Right cardiac atrium (tissue), 5 donors: ENCODE data around the gene ATP8A1. TPM values are rescaled to one million over a fixed set of nuclear protein-coding genes. Genes with fewer than 3 reads are reported as not detected.

Source experiments
- ATAC-seq, 2 donors: fragments of 200-7000 bp; cut with Tn5 transposase; one replicate each; pipeline versions ENCODE4 v1.8.0 to v1.9.1; 2020; ENCODE audit warnings: moderate library complexity in 2 of 2, mild to moderate bottlenecking in 1 of 2
- DNase-seq, 3 donors: peaks; one replicate each; pipeline ENCODE4 v3.0.0-alpha.2; 2020
- H3K27ac ChIP-seq: one replicate; pipeline ENCODE4 v1.5.1; 2013; ENCODE audit warnings: mild to moderate bottlenecking, low read length, control low read depth, moderate library complexity
- H3K27me3 ChIP-seq: one replicate; pipeline ENCODE4 v1.6.1; 2013; ENCODE audit not compliant: control insufficient read depth, insufficient read depth
- H3K4me1 ChIP-seq: one replicate; pipeline ENCODE4 v1.6.1; 2013; ENCODE audit warnings: low read length; ENCODE audit not compliant: control insufficient read depth, insufficient read depth
- H3K4me3 ChIP-seq: one replicate; pipeline ENCODE4 v1.5.1; 2013; ENCODE audit warnings: low read length, control low read depth
- H3K9me3 ChIP-seq: one replicate; pipeline ENCODE4 v1.6.1; 2013; ENCODE audit warnings: low read length; ENCODE audit not compliant: control insufficient read depth
- WGBS: extraction: QIAGEN DNeasy Blood & Tissue Kit; methylation state at CpG from one replicate; pipeline ENCODE4 v1.1.7; 2013; 5-methylcytosine and 5-hydroxymethylcytosine counted together
- intact Hi-C, 4 donors: fragments of 100-400 bp; cut with DNase I; formaldehyde crosslinking; loops; one replicate each; pipeline versions ENCODE4 v1.11.0 to v1.14.0; 2022 to 2023
- polyA plus RNA-seq: library from polyadenylated mRNA; stranded (reverse); fragments of 200-250 nt; gene quantifications from one replicate; pipeline ENCODE4 v1.2.3, GENCODE V29; 2013
- total RNA-seq, 4 donors: library from RNA; stranded (reverse); fragmentation: NEBNext Ultra II Directional; extraction: Animal tissue kit (Norgen Biotek cat#: 25700); gene quantifications; one replicate each; pipeline ENCODE4 v1.2.1, GENCODE V29; 2021
- donor health status: healthy with polysubstance abuse.
- donor health status: DM: no; HTN: yes; CAD: no.
- donor health status: DM: no; HTN: no; CAD: no.
- donor health status: DM: no; HTN: yes; CAD: no; lungs with severe emphysema.
- donor health status: DM: yes; HTN: yes; CAD: no.

ATP8A1 gene
- total and polyA plus RNA-seq, 5 donors = 9.5 to 28.2 (median 20.7) TPM

- Histone ChIP-seq H3K27ac (no peak overlapping the region), H3K27me3 (no peaks in the 10 kb centered on the region), H3K4me1 (peaks cover 11% of the 10 kb centered on the region), H3K9me3 (no peaks in the 10 kb centered on the region), H3K4me3 (no peak overlapping the region)
- DNase-seq (no peak), ATAC-seq (no peak)
- intact Hi-C loops = loop anchor here in 3 of 4 donors (10.0 kb wide), 2 partner anchors 45 to 55 kb away; no protein-coding TSS in a partner anchor
- WGBS = 82% methylated on average over 4 of the region's 4 CpGs
These were observed 7.0 kb downstream of the ATP8A1 start for GRCh38 chr4:42649870-42650269.

GRCh38 chr4:42646999-42647541 lies 9.8 kb downstream of the ATP8A1 start:
- DNase-seq = no peak

GRCh38 chr4:42646013-42646784 lies 10.7 kb downstream of the ATP8A1 start:
- Histone ChIP-seq H3K9me3 (no peaks in the 10 kb centered on the region), H3K27me3 (no peaks in the 10 kb centered on the region), H3K27ac (no peak overlapping the region), H3K4me1 (peaks cover 2% of the 10 kb centered on the region), H3K4me3 (no peak overlapping the region)
- intact Hi-C loops = no loop called here
- peak; percentile 36 to 64 for ATAC-seq
- DNase-seq = peak in 2 of 3 donors; percentile 38 to 50
- WGBS = 86% methylated on average over 8 of the region's 8 CpGs

More at GRCh38 chr4:42646999-42647541, 9.8 kb downstream of the ATP8A1 start:
- intact Hi-C loops = no loop called here
- peaks cover 2% of the 10 kb centered on the region for H3K4me1 ChIP-seq
- H3K27ac ChIP-seq = no peak overlapping the region
- H3K9me3 ChIP-seq = no peaks in the 10 kb centered on the region
- no peak for ATAC-seq
- 91% methylated on average over 2 of the region's 2 CpGs for WGBS
- no peaks in the 10 kb centered on the region for H3K27me3 ChIP-seq
- no peak overlapping the region for H3K4me3 ChIP-seq

GRCh38 chr4:42644897-42645296 lies 12.0 kb downstream of the ATP8A1 start:
- Histone ChIP-seq H3K27me3 (no peaks in the 10 kb centered on the region), H3K27ac (no peak overlapping the region), H3K4me1 (peaks cover 2% of the 10 kb centered on the region), H3K4me3 (no peak overlapping the region), H3K9me3 (no peaks in the 10 kb centered on the region)
- intact Hi-C loops = no loop called here
- ATAC-seq (no peak), DNase-seq (no peak)

GRCh38 chr4:42643685-42644084 lies 13.2 kb downstream of the ATP8A1 start:
- Histone ChIP-seq H3K9me3 (no peaks in the 10 kb centered on the region), H3K4me3 (no peak overlapping the region), H3K27ac (no peak overlapping the region), H3K4me1 (peaks cover 4% of the 10 kb centered on the region), H3K27me3 (no peaks in the 10 kb centered on the region)
- 81% methylated on average over 5 of the region's 5 CpGs for WGBS
- intact Hi-C loops = no loop called here
- peak; percentile 31 to 60 for ATAC-seq
- DNase-seq = no peak

- H3K9me3 ChIP-seq = no peaks in the 10 kb centered on the region
- intact Hi-C loops = no loop called here
- no peaks in the 10 kb centered on the region for H3K27me3 ChIP-seq
- ATAC-seq (no peak), DNase-seq (no peak)
- H3K27ac ChIP-seq = no peak overlapping the region
- H3K4me1 ChIP-seq = peaks cover 4% of the 10 kb centered on the region
- WGBS = 77% methylated on average over 7 of the region's 7 CpGs
- H3K4me3 ChIP-seq = no peak overlapping the region
These were observed 13.9 kb downstream of the ATP8A1 start for GRCh38 chr4:42642845-42643615.

- peaks cover 4% of the 10 kb centered on the region for H3K4me1 ChIP-seq
- 81% methylated on average over 7 of the region's 7 CpGs for WGBS
- no peak overlapping the region for H3K27ac ChIP-seq
- DNase-seq (no peak), ATAC-seq (no peak)
- intact Hi-C loops = no loop called here
- no peaks in the 10 kb centered on the region for H3K9me3 ChIP-seq
- no peak overlapping the region for H3K4me3 ChIP-seq
- H3K27me3 ChIP-seq = no peaks in the 10 kb centered on the region
These were observed 14.7 kb downstream of the ATP8A1 start for GRCh38 chr4:42642101-42642797.

- intact Hi-C loops = no loop called here
- Histone ChIP-seq H3K9me3 (no peaks in the 10 kb centered on the region), H3K4me3 (no peak overlapping the region), H3K27ac (no peak overlapping the region), H3K4me1 (peaks cover 4% of the 10 kb centered on the region), H3K27me3 (no peaks in the 10 kb centered on the region)
- WGBS = 71% methylated on average over 1 of the region's 1 CpG
- no peak for ATAC-seq
- no peak for DNase-seq
These were observed 15.2 kb downstream of the ATP8A1 start for GRCh38 chr4:42641656-42642055.

GRCh38 chr4:42641161-42641560 lies 15.7 kb downstream of the ATP8A1 start:
- ATAC-seq = no peak
- Histone ChIP-seq H3K4me1 (peaks cover 4% of the 10 kb centered on the region), H3K27ac (no peak overlapping the region), H3K4me3 (no peak overlapping the region), H3K9me3 (no peaks in the 10 kb centered on the region), H3K27me3 (no peaks in the 10 kb centered on the region)
- DNase-seq = no peak
- intact Hi-C loops = no loop called here

- Histone ChIP-seq H3K4me1 (peaks cover 4% of the 10 kb centered on the region), H3K4me3 (no peak overlapping the region), H3K27ac (no peak overlapping the region), H3K27me3 (no peaks in the 10 kb centered on the region), H3K9me3 (no peaks in the 10 kb centered on the region)
- WGBS = 89% methylated on average over 3 of the region's 3 CpGs
- ATAC-seq = no peak
- no peak for DNase-seq
- intact Hi-C loops = no loop called here
These were observed 16.3 kb downstream of the ATP8A1 start for GRCh38 chr4:42640613-42641012.

GRCh38 chr4:42638993-42639392 lies 17.9 kb downstream of the ATP8A1 start:
- peaks cover 4% of the 10 kb centered on the region for H3K4me1 ChIP-seq
- ATAC-seq (no peak), DNase-seq (no peak)
- 49% methylated on average over 3 of the region's 3 CpGs for WGBS
- intact Hi-C loops = no loop called here
- no peaks in the 10 kb centered on the region for H3K27me3 ChIP-seq
- H3K27ac ChIP-seq = no peak overlapping the region
- H3K9me3 ChIP-seq = no peaks in the 10 kb centered on the region
- no peak overlapping the region for H3K4me3 ChIP-seq
